Measurements from ENCODE around the gene CEP104. TPM values are rescaled to one million over a fixed set of nuclear protein-coding genes. Genes with fewer than 3 reads are reported as not detected.

CEP104 gene
- polyA plus RNA-seq, 1 donor from 2014 or later: 8.1 TPM

- H3K9ac ChIP-seq (ENCODE audit: low read length): no peak overlapping the region
- no peaks in the 10 kb centered on the region for H3K9me3 ChIP-seq (ENCODE audit: low read length)
- TF ChIP-seq TAF1 (IDR thresholded peaks at IDR 0.05; ENCODE audit: low read depth) (no peak), RAD21 (conservative IDR thresholded peaks at IDR 0.05) (no peak), REST (IDR thresholded peaks at IDR 0.05; ENCODE audit: borderline replicate concordance) (no peak), MXI1 (conservative IDR thresholded peaks at IDR 0.05; ENCODE audit: poor library complexity, severe bottlenecking) (no peak), POLR2AphosphoS5 (IDR thresholded peaks at IDR 0.05) (no peak), EZH2 (IDR thresholded peaks at IDR 0.05; ENCODE audit: borderline replicate concordance, insufficient read depth, low read length, poor library complexity, severe bottlenecking) (no peak), EP300 (conservative IDR thresholded peaks at IDR 0.05; ENCODE audit: poor library complexity, severe bottlenecking) (no peak), CTCF (IDR thresholded peaks at IDR 0.05; ENCODE audit: poor library complexity, severe bottlenecking) (no peak), SMC3 (conservative IDR thresholded peaks at IDR 0.05; ENCODE audit: poor library complexity) (no peak)
- H3K9me2 ChIP-seq (ENCODE audit: insufficient read depth, low read length): no peaks in the 10 kb centered on the region
- H3K27me3 ChIP-seq (ENCODE audit: insufficient read depth, low read depth, low read length): no peaks in the 10 kb centered on the region
- H4K20me1 ChIP-seq (ENCODE audit: insufficient read depth): no peaks in the 10 kb centered on the region
- no peaks in the 10 kb centered on the region for H3K79me2 ChIP-seq (replicated peaks; ENCODE audit: insufficient read depth, low read length)
- H3K4me3 ChIP-seq (ENCODE audit: low read length): no peak overlapping the region
- H2AFZ ChIP-seq (ENCODE audit: low read depth, low read length): no peak overlapping the region
- H3K4me2 ChIP-seq (ENCODE audit: low read length): no peak overlapping the region
- no peak overlapping the region for H3K27ac ChIP-seq (ENCODE audit: low read length)
- H3F3A ChIP-seq (ENCODE audit: insufficient read depth, low read length, poor library complexity, severe bottlenecking): no peaks in the 10 kb centered on the region
- H3K36me3 ChIP-seq (ENCODE audit: insufficient read depth, low read length): no peaks in the 10 kb centered on the region
Measured at GRCh38 chr1:3814771-3815561, 42.0 kb downstream of the CEP104 start.

- H3K9me3 ChIP-seq (ENCODE audit: low read length): no peaks in the 10 kb centered on the region
- H3K27me3 ChIP-seq (ENCODE audit: insufficient read depth, low read depth, low read length): no peaks in the 10 kb centered on the region
- no peaks in the 10 kb centered on the region for H3K36me3 ChIP-seq (ENCODE audit: insufficient read depth, low read length)
Measured at GRCh38 chr1:3814065-3814464, 42.9 kb downstream of the CEP104 start.

More at GRCh38 chr1:3814065-3814464, 42.9 kb downstream of the CEP104 start:
- TF ChIP-seq EZH2 (IDR thresholded peaks at IDR 0.05; ENCODE audit: borderline replicate concordance, insufficient read depth, low read length, poor library complexity, severe bottlenecking) (no peak), SMC3 (conservative IDR thresholded peaks at IDR 0.05; ENCODE audit: poor library complexity) (no peak), CTCF (IDR thresholded peaks at IDR 0.05; ENCODE audit: poor library complexity, severe bottlenecking) (no peak), TAF1 (IDR thresholded peaks at IDR 0.05; ENCODE audit: low read depth) (no peak), POLR2AphosphoS5 (IDR thresholded peaks at IDR 0.05) (no peak), RAD21 (conservative IDR thresholded peaks at IDR 0.05) (no peak), EP300 (conservative IDR thresholded peaks at IDR 0.05; ENCODE audit: poor library complexity, severe bottlenecking) (no peak), MXI1 (conservative IDR thresholded peaks at IDR 0.05; ENCODE audit: poor library complexity, severe bottlenecking) (no peak), REST (IDR thresholded peaks at IDR 0.05; ENCODE audit: borderline replicate concordance) (no peak)
- Histone ChIP-seq H3K9ac (ENCODE audit: low read length) (no peak overlapping the region), H3K79me2 (replicated peaks; ENCODE audit: insufficient read depth, low read length) (no peaks in the 10 kb centered on the region), H3K4me2 (ENCODE audit: low read length) (no peak overlapping the region), H2AFZ (ENCODE audit: low read depth, low read length) (no peak overlapping the region), H3F3A (ENCODE audit: insufficient read depth, low read length, poor library complexity, severe bottlenecking) (no peaks in the 10 kb centered on the region), H3K4me3 (ENCODE audit: low read length) (no peak overlapping the region), H3K9me2 (ENCODE audit: insufficient read depth, low read length) (no peaks in the 10 kb centered on the region), H4K20me1 (ENCODE audit: insufficient read depth) (no peaks in the 10 kb centered on the region), H3K27ac (ENCODE audit: low read length) (no peak overlapping the region)

Measured in neural cell (in vitro differentiated cells).